ENCODE results near the gene SOX11.

SOX11 gene

DNA sequence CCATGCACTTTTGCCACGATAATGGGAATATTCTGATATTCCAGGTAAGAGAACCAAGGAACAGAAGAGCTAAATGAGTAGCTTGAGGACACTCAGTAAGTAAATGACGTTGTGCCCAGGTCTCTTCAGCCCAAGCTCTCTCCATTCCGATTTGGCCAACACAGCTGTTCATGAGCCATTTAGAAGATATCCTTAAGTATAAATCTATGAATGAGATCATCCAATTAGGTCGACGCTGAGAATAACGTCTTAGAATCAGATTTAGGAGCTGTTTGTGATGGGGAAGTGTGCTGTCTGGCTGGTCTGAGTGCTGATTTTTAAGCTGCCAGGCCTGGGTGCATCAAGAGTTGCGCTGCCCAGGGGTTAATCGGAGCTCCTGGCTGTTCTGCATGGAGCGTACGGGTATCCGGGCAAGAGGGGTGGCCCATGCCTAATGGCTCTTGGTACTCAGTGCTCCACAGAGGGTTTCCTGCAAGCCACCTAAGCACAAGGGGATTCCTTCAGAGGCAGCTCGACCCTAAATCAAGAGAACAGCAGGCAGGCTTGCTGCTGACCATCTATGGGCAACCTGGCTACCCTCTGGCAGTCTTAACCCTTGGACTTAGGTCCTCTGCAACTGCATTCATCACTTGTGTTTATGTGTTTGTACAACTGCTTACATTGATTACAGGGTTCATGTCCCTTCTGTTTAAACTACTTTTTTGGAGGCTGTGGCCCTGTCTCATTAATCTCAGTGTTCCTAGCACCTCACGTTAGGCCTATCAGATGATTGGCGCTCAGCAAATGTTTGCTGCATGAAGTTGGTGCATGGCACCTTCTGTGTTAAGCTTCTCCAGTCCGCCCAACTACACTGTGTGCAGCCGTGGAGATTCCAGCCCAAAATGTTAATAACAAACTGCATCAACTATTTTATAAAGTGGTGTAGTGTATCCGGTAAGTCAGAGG lies 31.9 kb downstream of the SOX11 start:
- no peak for ATAC-seq
- DNase-seq = no peak

DNA sequence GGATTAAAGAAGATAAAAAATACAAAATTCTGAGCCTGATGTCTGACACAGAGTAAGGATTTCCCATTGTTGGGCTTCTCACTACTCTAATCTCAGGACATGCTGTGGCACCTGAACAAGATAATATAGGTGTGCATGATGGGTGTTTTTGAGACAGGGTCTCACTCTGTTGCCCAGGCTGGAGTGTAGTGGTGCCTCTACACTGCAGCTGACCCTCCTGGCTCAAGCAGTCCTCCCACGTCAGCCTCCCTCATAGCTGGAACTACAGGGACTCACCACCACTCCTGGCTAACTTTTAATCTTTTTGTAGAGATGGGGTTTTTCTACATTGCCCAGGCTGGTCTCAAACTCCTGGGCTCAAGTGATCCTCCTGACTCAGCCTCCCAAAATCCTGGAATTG lies 32.9 kb downstream of the SOX11 start:
- DNase-seq = no peak
- no peak for ATAC-seq

GRCh38 chr2:5725794-5726463 lies 33.7 kb downstream of the SOX11 start:
- DNase-seq = no peak

DNA sequence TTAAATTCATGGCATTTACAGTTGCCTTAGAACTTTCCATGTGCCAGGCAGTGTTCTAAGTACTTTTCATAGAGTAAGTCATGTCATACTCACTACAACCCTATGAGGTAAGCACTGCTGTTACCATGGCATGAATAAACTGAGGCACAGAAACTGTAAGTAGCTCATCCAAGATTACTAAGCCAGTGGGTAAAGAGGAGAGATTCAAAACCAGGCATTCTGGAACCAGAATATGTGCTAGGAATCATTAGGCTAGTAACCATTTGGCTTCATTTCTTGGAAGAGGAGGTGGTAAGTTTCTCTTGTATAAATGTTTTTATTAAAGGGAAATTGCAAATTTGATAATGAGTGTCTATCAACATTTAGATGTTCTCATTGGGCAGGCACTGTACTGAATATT lies 35.1 kb downstream of the SOX11 start:
- DNase-seq = no peak
- ATAC-seq = no peak

More at GRCh38 chr2:5725794-5726463, 33.7 kb downstream of the SOX11 start:
- no peak for ATAC-seq

GRCh38 chr2:5729416-5729815 lies 37.2 kb downstream of the SOX11 start:
- DNase-seq = no peak
- ATAC-seq = no peak

GRCh38 chr2:5730386-5730785 lies 38.2 kb downstream of the SOX11 start:
- DNase-seq (no peak), ATAC-seq (no peak)

- no peak for ATAC-seq
Measured at GRCh38 chr2:5734859-5735520, 42.8 kb downstream of the SOX11 start.

DNA sequence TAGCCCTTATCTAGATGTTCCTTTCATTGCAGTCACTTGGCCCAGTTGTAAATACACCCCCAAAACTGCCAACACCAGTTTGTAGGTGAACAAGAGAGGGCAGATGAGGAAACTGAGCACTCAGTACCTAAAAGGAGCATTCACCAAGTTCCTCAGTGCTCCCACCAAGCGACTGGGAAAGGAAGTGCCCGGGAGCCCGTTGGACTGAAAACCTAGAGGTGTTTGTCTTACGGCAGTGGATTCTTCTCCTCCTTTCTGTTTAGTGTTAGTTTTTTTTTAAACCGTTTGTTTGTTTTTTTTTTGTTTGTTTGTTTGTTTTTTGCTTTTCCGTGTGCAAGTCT lies 43.3 kb downstream of the SOX11 start:
- ATAC-seq (no peak), DNase-seq (no peak)

More at GRCh38 chr2:5734859-5735520, 42.8 kb downstream of the SOX11 start:
- DNase-seq = no peak

DNA sequence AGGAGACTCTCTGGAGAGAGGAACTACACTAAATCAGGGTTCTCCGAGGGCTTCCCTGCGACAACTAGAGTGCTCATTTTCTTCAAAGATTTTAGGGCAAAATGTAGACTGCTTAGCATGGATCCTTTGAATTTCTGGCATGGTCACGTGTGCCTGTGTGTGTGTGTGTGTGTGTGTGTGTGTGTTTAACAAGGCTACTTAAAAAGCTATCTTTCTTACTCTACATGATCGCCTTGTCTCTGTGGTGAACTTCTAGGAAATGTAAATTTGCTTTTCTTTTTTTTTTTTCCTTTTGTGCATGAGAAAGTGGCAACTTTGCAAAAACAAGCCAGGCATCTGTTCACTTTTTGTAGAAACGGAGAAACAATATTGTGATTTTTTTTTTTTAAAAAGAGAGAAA lies 43.9 kb downstream of the SOX11 start:
- ATAC-seq (no peak), DNase-seq (no peak)

DNA sequence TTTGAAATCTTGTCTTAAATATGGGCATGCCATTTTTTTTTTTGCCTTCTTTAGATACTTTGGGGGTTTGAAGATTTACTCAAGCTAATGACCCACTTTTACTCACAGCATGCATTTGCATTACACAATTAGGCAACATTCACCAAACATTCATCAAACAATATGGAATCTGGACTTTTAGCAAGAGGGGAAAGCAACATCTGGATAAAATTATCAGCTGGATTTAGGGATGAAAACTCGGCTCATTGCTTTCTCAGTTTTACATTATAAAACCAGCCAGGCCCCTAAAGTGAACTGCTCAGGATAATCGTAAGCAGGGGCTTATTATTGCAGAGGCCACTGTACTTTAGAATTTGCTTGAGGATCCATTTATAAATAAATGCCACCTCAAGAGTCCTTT lies 44.7 kb downstream of the SOX11 start:
- no peak for ATAC-seq

DNA sequence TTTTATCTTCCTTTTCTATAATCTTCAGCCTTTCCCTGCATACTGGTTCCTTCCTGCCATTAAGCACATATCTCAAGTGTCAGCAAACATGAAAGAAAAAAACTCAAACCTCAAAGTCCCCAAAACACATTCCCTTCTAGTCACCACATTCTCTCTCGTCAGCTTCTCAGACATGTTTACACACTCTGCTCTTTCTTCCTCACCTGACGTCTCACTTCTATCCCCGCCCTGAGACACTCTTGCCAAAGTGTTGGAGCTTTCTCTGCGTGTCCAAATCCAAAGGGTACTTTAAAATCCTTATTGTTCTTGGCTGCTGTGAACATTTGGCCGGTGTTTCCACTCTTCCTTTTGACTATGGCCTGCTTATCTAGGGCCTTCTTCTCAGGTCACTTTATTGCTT lies 47.9 kb downstream of the SOX11 start:
- DNase-seq (no peak), ATAC-seq (no peak)

More for the DNA sequence above, 44.7 kb downstream of the SOX11 start:
- no peak for DNase-seq

DNA sequence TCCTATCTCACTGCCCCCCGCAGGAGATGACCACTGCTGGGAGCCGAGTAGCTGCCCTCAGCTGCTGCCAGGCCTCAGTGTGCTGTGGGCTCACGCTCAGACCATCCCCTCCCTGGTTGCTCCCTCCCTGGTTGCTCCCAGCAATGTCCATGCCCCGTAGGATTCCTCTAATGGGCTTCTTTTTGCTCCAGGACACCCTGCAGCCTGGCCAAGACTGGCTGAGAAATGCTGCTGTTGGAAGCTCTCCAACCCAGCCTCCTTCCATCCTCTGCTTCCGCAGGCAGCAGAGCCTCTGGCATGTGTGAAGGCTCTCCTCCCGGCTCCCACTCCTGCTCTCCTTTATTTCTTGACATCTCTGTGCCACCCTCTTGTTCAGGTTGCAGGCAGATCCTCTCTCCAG lies 48.6 kb downstream of the SOX11 start:
- DNase-seq (no peak), ATAC-seq (no peak)

- ATAC-seq = no peak
Measured at GRCh38 chr2:5741242-5741641, 49.1 kb downstream of the SOX11 start.

GRCh38 chr2:5742126-5742525 lies 49.9 kb downstream of the SOX11 start:
- ATAC-seq (no peak), DNase-seq (no peak)

More at GRCh38 chr2:5741242-5741641, 49.1 kb downstream of the SOX11 start:
- DNase-seq = no peak

DNA sequence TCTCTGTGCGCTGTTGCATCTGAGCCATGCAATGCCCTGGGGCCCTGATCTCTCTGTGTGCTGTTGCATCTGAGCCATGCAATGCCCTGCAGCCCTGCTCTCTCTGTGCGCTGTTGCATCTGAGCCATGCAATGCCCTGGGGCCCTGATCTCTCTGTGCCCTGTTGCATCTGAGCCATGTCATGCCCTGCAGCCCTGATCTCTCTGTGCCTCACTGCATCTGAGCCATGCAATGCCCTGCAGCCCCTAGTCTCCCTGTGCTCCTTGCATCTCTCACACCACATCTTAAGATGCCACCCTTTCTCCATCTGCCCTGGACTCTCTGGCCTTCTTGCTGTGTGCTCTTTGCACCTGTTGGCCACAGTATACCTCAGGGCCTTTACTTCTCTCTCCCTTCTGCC lies 56.2 kb downstream of the SOX11 start:
- DNase-seq (no peak), ATAC-seq (no peak)

- ATAC-seq = no peak
- no peak for DNase-seq
Measured at GRCh38 chr2:5748946-5749345, 56.8 kb downstream of the SOX11 start.

DNA sequence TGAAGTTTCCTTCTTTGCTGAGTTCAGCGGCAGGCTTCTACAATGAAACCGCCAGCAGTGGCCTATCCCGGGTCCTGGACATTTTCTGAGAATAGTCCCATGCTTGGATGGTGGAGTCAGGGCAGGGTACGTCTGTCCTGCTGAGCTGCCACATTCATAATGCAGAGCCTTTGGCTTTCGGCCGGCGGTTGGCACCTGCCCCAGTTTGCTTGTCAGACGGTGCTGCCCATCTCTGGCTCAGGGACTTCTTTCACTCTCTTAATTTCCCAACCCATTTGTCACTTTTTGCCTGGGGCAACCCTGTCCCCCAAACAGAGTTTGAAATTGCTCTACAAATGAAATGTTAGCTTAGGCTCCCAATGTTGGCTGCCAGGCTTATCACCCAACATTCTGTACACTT lies 57.2 kb downstream of the SOX11 start:
- DNase-seq (no peak), ATAC-seq (no peak)

Measured in stimulated activated naive CD8-positive, alpha-beta T cell treated with anti-CD3 and anti-CD28 coated beads, Interleukin-15, Interleukin-2, amounts not matched to agents 100 U/mL and 50 U/mL, for 24 hours (primary cell).